Measurements from ENCODE around the gene PLOD1.
A peak's percentile ranks its signal among the peaks of the same experiment; 100 is the strongest.

Gene PLOD1

DNA sequence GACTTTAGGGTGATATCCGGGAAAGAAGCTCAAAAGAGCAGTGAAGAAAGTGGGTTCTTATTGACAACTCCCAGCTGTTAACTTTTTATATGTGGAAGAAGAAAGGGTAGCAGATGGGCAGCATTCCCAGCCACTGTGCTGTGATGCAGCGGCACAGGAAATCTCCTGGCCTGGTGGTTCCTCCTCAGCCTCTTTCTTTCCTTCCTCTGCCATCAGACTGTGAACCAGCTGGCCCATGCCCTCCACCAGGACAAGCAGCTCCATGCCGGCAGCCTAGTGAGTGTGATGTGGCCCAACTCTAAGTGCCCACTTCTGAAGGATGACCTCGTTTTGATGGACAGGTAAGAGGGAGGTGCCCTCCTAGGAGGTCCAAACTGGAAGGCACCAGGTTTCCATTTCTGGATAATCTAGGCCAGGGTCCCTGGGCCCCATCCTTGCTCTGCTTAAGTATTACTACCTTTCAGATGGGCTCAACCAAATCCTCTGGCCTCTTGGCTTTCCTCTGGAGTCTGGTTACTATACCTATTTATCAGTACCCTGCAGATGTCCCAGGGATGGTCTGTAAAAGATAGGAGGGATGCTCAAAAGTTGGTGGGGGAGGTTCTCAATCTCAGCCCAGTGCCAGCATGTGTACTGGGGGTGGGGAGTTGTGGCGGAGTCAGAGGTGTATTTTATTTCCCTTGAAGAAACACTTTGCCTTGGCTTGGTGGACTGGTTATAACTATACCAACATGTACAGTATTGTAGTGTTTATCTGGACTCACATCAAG lies 62.7 kb downstream of the PLOD1 start:
- no peaks in the 10 kb centered on the region for H3K4me1 ChIP-seq
- no peaks in the 10 kb centered on the region for H3K27me3 ChIP-seq
- H3K4me3 ChIP-seq: no peak overlapping the region
- no peaks in the 10 kb centered on the region for H3K9me3 ChIP-seq
- peaks cover 91 to 100% (median 98%) of the 10 kb centered on the region in 3 donors for H3K36me3 ChIP-seq
- TF ChIP-seq, protein P1, sequence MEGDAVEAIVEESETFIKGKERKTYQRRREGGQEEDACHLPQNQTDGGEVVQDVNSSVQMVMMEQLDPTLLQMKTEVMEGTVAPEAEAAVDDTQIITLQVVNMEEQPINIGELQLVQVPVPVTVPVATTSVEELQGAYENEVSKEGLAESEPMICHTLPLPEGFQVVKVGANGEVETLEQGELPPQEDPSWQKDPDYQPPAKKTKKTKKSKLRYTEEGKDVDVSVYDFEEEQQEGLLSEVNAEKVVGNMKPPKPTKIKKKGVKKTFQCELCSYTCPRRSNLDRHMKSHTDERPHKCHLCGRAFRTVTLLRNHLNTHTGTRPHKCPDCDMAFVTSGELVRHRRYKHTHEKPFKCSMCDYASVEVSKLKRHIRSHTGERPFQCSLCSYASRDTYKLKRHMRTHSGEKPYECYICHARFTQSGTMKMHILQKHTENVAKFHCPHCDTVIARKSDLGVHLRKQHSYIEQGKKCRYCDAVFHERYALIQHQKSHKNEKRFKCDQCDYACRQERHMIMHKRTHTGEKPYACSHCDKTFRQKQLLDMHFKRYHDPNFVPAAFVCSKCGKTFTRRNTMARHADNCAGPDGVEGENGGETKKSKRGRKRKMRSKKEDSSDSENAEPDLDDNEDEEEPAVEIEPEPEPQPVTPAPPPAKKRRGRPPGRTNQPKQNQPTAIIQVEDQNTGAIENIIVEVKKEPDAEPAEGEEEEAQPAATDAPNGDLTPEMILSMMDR (IDR thresholded peaks at IDR 0.05): no peak
- no peak for DNase-seq
- no peak overlapping the region for H3K27ac ChIP-seq
- intact Hi-C loops (cut with DNase I; ENCODE audit: low total_unique reads): no loop called here

DNA sequence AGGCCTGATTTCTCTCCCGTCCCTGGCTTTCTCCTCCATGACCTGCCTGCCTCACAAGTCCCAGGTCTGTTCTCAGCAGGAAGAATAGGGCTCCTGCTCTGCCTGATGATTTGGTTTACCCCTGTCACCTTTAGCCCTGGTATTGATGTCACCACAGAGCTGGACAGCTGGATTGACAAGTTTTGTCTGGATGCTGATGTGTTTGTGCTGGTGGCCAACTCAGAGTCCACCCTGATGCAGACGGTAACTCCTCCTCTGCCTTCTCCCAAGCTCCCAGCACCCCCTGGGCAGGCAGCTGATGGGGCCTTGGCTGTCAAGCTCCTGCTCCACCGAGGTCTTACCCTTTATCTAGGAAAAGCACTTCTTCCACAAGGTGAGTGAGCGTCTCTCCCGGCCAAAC lies 64.1 kb downstream of the PLOD1 start:
- H3K27ac ChIP-seq: no peak overlapping the region
- H3K9me3 ChIP-seq: no peaks in the 10 kb centered on the region
- peaks cover 91 to 100% (median 98%) of the 10 kb centered on the region in 3 donors for H3K36me3 ChIP-seq
- no peaks in the 10 kb centered on the region for H3K4me1 ChIP-seq
- no peak overlapping the region for H3K4me3 ChIP-seq
- H3K27me3 ChIP-seq: no peaks in the 10 kb centered on the region
- TF ChIP-seq, protein P1 (IDR thresholded peaks at IDR 0.05): no peak
- no peak for DNase-seq
- intact Hi-C loops (cut with DNase I; ENCODE audit: low total_unique reads): no loop called here

GRCh38 chr1:11999236-11999635 lies 64.7 kb downstream of the PLOD1 start:
- no peak for DNase-seq
- TF ChIP-seq, protein P1 (IDR thresholded peaks at IDR 0.05): no peak
- H3K4me3 ChIP-seq: no peak overlapping the region
- no peak overlapping the region for H3K27ac ChIP-seq
- H3K27me3 ChIP-seq: no peaks in the 10 kb centered on the region
- peaks cover 91 to 100% (median 98%) of the 10 kb centered on the region in 3 donors for H3K36me3 ChIP-seq
- intact Hi-C loops (cut with DNase I; ENCODE audit: low total_unique reads): no loop called here
- no peaks in the 10 kb centered on the region for H3K9me3 ChIP-seq
- H3K4me1 ChIP-seq: no peaks in the 10 kb centered on the region

DNA sequence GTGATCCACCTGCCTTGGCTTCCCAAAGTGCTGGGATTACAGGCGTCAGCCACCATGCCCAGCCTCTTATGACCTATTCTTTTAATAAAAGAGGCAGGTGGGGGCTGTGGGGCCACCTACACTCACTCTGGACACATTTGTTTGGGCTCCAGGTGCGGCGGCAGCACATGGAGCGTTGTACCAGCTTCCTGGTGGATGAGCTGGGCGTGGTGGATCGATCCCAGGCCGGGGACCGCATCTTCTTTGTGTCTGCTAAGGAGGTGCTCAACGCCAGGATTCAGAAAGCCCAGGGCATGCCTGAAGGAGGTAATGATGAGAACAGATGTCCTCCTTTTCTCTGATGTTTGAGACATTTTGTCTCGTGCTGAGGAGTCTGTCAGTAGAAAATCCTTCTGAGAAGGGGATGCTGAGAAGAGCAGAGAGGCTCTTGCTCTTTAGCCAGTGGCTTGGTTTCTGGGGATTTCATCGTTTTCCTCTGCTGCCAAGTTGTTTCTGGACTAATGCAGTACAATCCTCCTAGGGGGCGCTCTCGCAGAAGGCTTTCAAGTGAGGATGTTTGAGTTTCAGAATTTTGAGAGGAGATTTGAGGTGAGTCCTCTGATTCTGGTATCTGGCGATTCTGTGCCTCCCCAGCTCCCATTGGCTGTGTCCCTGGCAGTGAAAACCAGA lies 66.9 kb downstream of the PLOD1 start:
- H3K27ac ChIP-seq: no peak overlapping the region
- no peaks in the 10 kb centered on the region for H3K27me3 ChIP-seq
- no peaks in the 10 kb centered on the region for H3K4me1 ChIP-seq
- no peaks in the 10 kb centered on the region for H3K9me3 ChIP-seq
- intact Hi-C loops (cut with DNase I; ENCODE audit: low total_unique reads): no loop called here
- no peak for DNase-seq
- no peak overlapping the region for H3K4me3 ChIP-seq
- TF ChIP-seq, protein P1 (IDR thresholded peaks at IDR 0.05): peak in 1 of 2 experiments; percentile 12
- peaks cover 93 to 100% (median 98%) of the 10 kb centered on the region in 3 donors for H3K36me3 ChIP-seq

DNA sequence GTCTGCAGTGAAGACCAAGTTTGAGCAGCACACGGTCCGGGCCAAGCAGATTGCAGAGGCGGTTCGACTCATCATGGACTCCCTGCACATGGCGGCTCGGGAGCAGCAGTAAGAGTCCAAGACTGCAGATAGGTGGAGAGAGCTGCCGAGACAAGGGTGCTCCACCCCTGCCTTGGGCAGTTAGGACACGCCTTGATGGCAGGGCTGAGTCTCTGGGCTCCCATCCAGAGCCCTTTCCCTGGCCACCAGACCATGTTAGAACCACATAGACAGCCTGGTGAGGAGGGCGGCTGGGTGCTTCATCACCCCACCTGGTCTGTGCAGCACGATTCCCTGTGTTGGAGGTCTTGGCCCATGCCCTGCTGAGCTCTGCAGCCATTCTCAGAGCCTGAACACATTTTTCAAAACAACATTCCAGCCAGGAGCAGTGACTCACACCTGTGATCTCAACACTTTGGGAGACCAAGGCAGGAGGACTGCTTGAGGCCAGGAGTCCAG lies 67.5 kb downstream of the PLOD1 start:
- DNase-seq: no peak
- H3K27ac ChIP-seq: no peak overlapping the region
- intact Hi-C loops (cut with DNase I; ENCODE audit: low total_unique reads): no loop called here
- no peaks in the 10 kb centered on the region for H3K27me3 ChIP-seq
- H3K4me1 ChIP-seq: no peaks in the 10 kb centered on the region
- no peaks in the 10 kb centered on the region for H3K9me3 ChIP-seq
- TF ChIP-seq, protein P1 (IDR thresholded peaks at IDR 0.05): no peak
- H3K36me3 ChIP-seq: peaks cover 97 to 100% (median 98%) of the 10 kb centered on the region in 3 donors
- no peak overlapping the region for H3K4me3 ChIP-seq

All from tibial artery (tissue), 4 donors.